Measurements from ENCODE around the gene NLRP13.

DNA sequence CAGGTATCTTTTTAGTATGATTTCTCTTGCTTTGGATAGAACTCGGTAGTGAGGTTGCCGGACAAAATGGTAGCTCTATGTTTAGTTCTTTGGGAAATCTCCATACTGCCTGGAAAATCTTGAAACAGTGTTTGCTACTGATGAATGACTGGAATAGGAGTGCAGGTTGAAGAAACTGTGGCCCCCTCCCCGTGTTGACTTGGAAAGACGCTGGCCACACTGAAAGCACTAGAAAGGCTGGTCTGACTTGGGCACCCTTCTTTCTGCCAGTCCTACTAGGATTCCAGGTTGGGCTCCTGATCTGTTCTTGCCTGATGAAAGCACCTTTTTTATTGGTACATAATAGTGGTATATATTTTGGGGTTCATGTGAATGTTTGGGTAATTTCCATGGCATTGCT, 49.5 kb downstream of the NLRP13 start:
- TF ChIP-seq CTBP1 (IDR thresholded peaks at IDR 0.05; ENCODE audit: borderline replicate concordance): no peak
- no peak for TF ChIP-seq FOXA1 (IDR thresholded peaks at IDR 0.05)
- TF ChIP-seq SUZ12 (IDR thresholded peaks at IDR 0.05): no peak
- TF ChIP-seq LEF1 (IDR thresholded peaks at IDR 0.05; ENCODE audit: borderline replicate concordance): no peak
